Activated CD4-positive, alpha-beta T cell treated with anti-CD3 and anti-CD28 coated beads for 36 hours (primary cell): ENCODE measurements around the gene GOLGA6L26. TPM values are rescaled to one million over a fixed set of nuclear protein-coding genes. Genes with fewer than 3 reads are reported as not detected.
"Not testable (repeated sequence)": the region's sequence is repeated elsewhere in the genome, so short reads cannot be mapped to it uniquely, and the experiment has no call there.

ENCODE experiments used
- ATAC-seq: fragments of 200-7000 bp; cut with Tn5 transposase; one replicate; pipeline ENCODE4 v1.10.0; 2021; ENCODE audit warnings: mild to moderate bottlenecking, moderate library complexity
- CTCF ChIA-PET: fragments of 350-600 bp; sonication (Branson Sonifier 250); formaldehyde crosslinking; loops from one replicate; lab custom pipeline; 2021; ENCODE audit warnings: antibody characterized with exemption; lab: Charles Lee
- POLR2A ChIA-PET: fragments of 350-600 bp; sonication (Branson Sonifier 250); formaldehyde crosslinking; loops from one replicate; lab custom pipeline; 2021; ENCODE audit warnings: antibody characterized with exemption, inconsistent platforms; lab: Charles Lee
- DNase-seq: peaks from one replicate; pipeline ENCODE4 v3.0.0-alpha.2; 2020
- H3K27ac Mint-ChIP-seq: one replicate; pipeline ENCODE4 v1.8.0; 2021; ENCODE audit warnings: mixed read lengths
- H3K27me3 Mint-ChIP-seq: one replicate; pipeline ENCODE4 v1.8.0; 2021; ENCODE audit warnings: mixed read lengths
- H3K36me3 Mint-ChIP-seq: one replicate; pipeline ENCODE4 v1.8.0; 2021; ENCODE audit warnings: low read depth, mixed read lengths
- H3K4me1 Mint-ChIP-seq: one replicate; pipeline ENCODE4 v1.8.0; 2021; ENCODE audit warnings: mixed read lengths
- H3K4me3 Mint-ChIP-seq: one replicate; pipeline ENCODE4 v1.8.0; 2021; ENCODE audit warnings: mild to moderate bottlenecking, moderate library complexity, mixed read lengths
- H3K9me3 Mint-ChIP-seq: one replicate; pipeline ENCODE4 v1.8.0; 2021; ENCODE audit warnings: low read depth, mixed read lengths
- intact Hi-C, 2 experiments: fragments of 100-400 bp; cut with DNase I in 1 of 2; cut with micrococcal nuclease in 1 of 2; formaldehyde crosslinking; loops; one replicate each; pipeline versions ENCODE4 v1.14.2 to v1.15.1; 2022 to 2024; cut with DNase I, micrococcal nuclease
- total RNA-seq, 2 experiments: library from RNA; stranded (reverse); gene quantifications; one replicate each; pipeline ENCODE4 v1.2.3, GENCODE V29; 2021

The GOLGA6L26 gene
- total RNA-seq, 2 experiments from 2014 or later: not detected

GRCh38 chr15:23362622-23363021, 28.6 kb upstream of the GOLGA6L26 start:
- intact Hi-C loops, H3K4me1 Mint-ChIP-seq, H3K9me3 Mint-ChIP-seq, DNase-seq, H3K36me3 Mint-ChIP-seq, POLR2A ChIA-PET, CTCF ChIA-PET, ATAC-seq, H3K27ac Mint-ChIP-seq, H3K4me3 Mint-ChIP-seq, H3K27me3 Mint-ChIP-seq: not testable (repeated sequence)

- H3K27me3 Mint-ChIP-seq, H3K27ac Mint-ChIP-seq, H3K9me3 Mint-ChIP-seq, DNase-seq, intact Hi-C loops, ATAC-seq, POLR2A ChIA-PET, H3K4me3 Mint-ChIP-seq, CTCF ChIA-PET, H3K36me3 Mint-ChIP-seq, H3K4me1 Mint-ChIP-seq: not testable (repeated sequence)
Measured at GRCh38 chr15:23354448-23354847, 20.5 kb upstream of the GOLGA6L26 start, which contains the start of gene GOLGA8S. Gene GOLGA8S, plus strand, starts transcription at chr15:23354748. Its CDS starts 62 bp downstream, at chr15:23354810.

- H3K27me3 Mint-ChIP-seq, CTCF ChIA-PET, H3K4me3 Mint-ChIP-seq, POLR2A ChIA-PET, intact Hi-C loops, ATAC-seq, H3K27ac Mint-ChIP-seq, DNase-seq, H3K9me3 Mint-ChIP-seq: not testable (repeated sequence)
- Mint-ChIP-seq H3K36me3 (peaks cover 26% of the 10 kb centered on the region), H3K4me1 (peaks cover 14% of the 10 kb centered on the region)
Measured at GRCh38 chr15:23311233-23311632, 22.8 kb downstream of the GOLGA6L26 start.

GRCh38 chr15:23305921-23306320, 28.1 kb downstream of the GOLGA6L26 start:
- ChIA-PET CTCF (interaction anchor here (0.6 kb wide), 1 partner anchor 275 kb away, joined by 3 read pairs; no protein-coding TSS in a partner anchor), POLR2A (interaction anchor here (0.6 kb wide), 1 partner anchor 279 kb away, joined by 10 read pairs; no protein-coding TSS in a partner anchor)
- H3K9me3 Mint-ChIP-seq, intact Hi-C loops, DNase-seq, H3K4me3 Mint-ChIP-seq, H3K27ac Mint-ChIP-seq, H3K27me3 Mint-ChIP-seq, ATAC-seq: not testable (repeated sequence)
- Mint-ChIP-seq H3K4me1 (peaks cover 33% of the 10 kb centered on the region), H3K36me3 (peaks cover 29% of the 10 kb centered on the region)

GRCh38 chr15:23304805-23305204, 29.2 kb downstream of the GOLGA6L26 start:
- intact Hi-C loops, ATAC-seq, DNase-seq, H3K9me3 Mint-ChIP-seq, H3K27ac Mint-ChIP-seq, H3K27me3 Mint-ChIP-seq: not testable (repeated sequence)
- Mint-ChIP-seq H3K36me3 (peaks cover 25% of the 10 kb centered on the region), H3K4me1 (peaks cover 33% of the 10 kb centered on the region), H3K4me3 (peak overlapping the region; percentile 94)
- ChIA-PET CTCF (interaction anchor here (1.6 kb wide), 1 partner anchor 265 kb away, joined by 3 read pairs; the partner anchor contains the start of gene TUBGCP5), POLR2A (interaction anchor here (0.6 kb wide), 1 partner anchor 266 kb away, joined by 3 read pairs; no protein-coding TSS in a partner anchor)

GRCh38 chr15:23304267-23304666, 29.7 kb downstream of the GOLGA6L26 start:
- H3K27ac Mint-ChIP-seq: peak overlapping the region; percentile 90
- intact Hi-C loops, POLR2A ChIA-PET, H3K27me3 Mint-ChIP-seq, H3K9me3 Mint-ChIP-seq, ATAC-seq: not testable (repeated sequence)
- peaks cover 20% of the 10 kb centered on the region for H3K36me3 Mint-ChIP-seq
- peak overlapping the region; percentile 94 for H3K4me3 Mint-ChIP-seq
- peaks cover 33% of the 10 kb centered on the region for H3K4me1 Mint-ChIP-seq
- CTCF ChIA-PET: interaction anchor here (1.6 kb wide), 1 partner anchor 265 kb away, joined by 3 read pairs; the partner anchor contains the start of gene TUBGCP5
- peak; percentile 29 for DNase-seq

GRCh38 chr15:23303654-23304053, 30.3 kb downstream of the GOLGA6L26 start:
- peak; percentile 56 for DNase-seq
- CTCF ChIA-PET: interaction anchor here (1.6 kb wide), 1 partner anchor 264 kb away, joined by 3 read pairs; the partner anchor contains the start of gene TUBGCP5
- peaks cover 16% of the 10 kb centered on the region for H3K36me3 Mint-ChIP-seq
- POLR2A ChIA-PET, H3K27me3 Mint-ChIP-seq, H3K9me3 Mint-ChIP-seq, intact Hi-C loops, ATAC-seq: not testable (repeated sequence)
- H3K27ac Mint-ChIP-seq: peak overlapping the region; percentile 90
- peak overlapping the region; percentile 94 for H3K4me3 Mint-ChIP-seq
- peaks cover 33% of the 10 kb centered on the region for H3K4me1 Mint-ChIP-seq

GRCh38 chr15:23303246-23303645, 30.8 kb downstream of the GOLGA6L26 start:
- H3K4me3 Mint-ChIP-seq, POLR2A ChIA-PET, DNase-seq, CTCF ChIA-PET, H3K27me3 Mint-ChIP-seq, intact Hi-C loops, H3K27ac Mint-ChIP-seq, H3K9me3 Mint-ChIP-seq: not testable (repeated sequence)
- H3K36me3 Mint-ChIP-seq: peaks cover 16% of the 10 kb centered on the region
- peak; percentile 64 for ATAC-seq
- peaks cover 32% of the 10 kb centered on the region for H3K4me1 Mint-ChIP-seq

Other genes starting within 250 kb of the GOLGA6L26 start
- not detected for gene GOLGA6L1, start 197.4 kb downstream of the GOLGA6L26 start, total RNA-seq
- gene GOLGA8S, start 20.6 kb upstream of the GOLGA6L26 start, total RNA-seq: under 1 TPM in 1 of 2 experiments, not detected in 1; 0.11 TPM
- not detected for gene GOLGA6L2, start 113.0 kb upstream of the GOLGA6L26 start, total RNA-seq
- gene MKRN3, start 231.5 kb upstream of the GOLGA6L26 start, total RNA-seq: 1 to 10 TPM; 1.4 to 2.2 TPM